Colonic mucosa (tissue), 4 donors: Measurements from ENCODE around the gene AQP5. TPM values are rescaled to one million over a fixed set of nuclear protein-coding genes. Genes with fewer than 3 reads are reported as not detected.

Experiments
- DNase-seq: peaks from one replicate; pipeline ENCODE4 v3.0.0-alpha.2; 2020
- H3K27ac ChIP-seq: fragments of 200-600 bp; one replicate; pipeline ENCODE4 v1.8.0; 2021
- H3K27me3 ChIP-seq: fragments of 200-600 bp; one replicate; pipeline ENCODE4 v1.8.0; 2021
- H3K36me3 ChIP-seq: fragments of 200-600 bp; one replicate; pipeline ENCODE4 v1.8.0; 2021
- H3K4me1 ChIP-seq: fragments of 200-600 bp; one replicate; pipeline ENCODE4 v1.8.0; 2021; ENCODE audit warnings: mild to moderate bottlenecking
- H3K4me3 ChIP-seq: fragments of 200-600 bp; one replicate; pipeline ENCODE4 v1.8.0; 2021
- H3K9ac ChIP-seq, 2 donors: one replicate each; pipeline ENCODE4 v1.7.0; 2013; ENCODE audit warnings: control low read depth in 2 of 2, low read depth in 2 of 2, low read length in 2 of 2
- H3K9me3 ChIP-seq: fragments of 200-600 bp; one replicate; pipeline ENCODE4 v1.8.0; 2021
- intact Hi-C: fragments of 100-400 bp; cut with DNase I; formaldehyde crosslinking; loops from one replicate; pipeline ENCODE4 v1.14.1; 2022
- total RNA-seq, 2 donors: library from RNA; stranded (reverse); fragmentation: NEBNext Ultra II Directional in 1 of 2; extraction: Animal tissue kit (Norgen Biotek cat#: 25700) in 1 of 2; gene quantifications; one replicate each; pipeline ENCODE4 v1.2.1, GENCODE V29; 2021
- TF ChIP-seq, protein P1 (sequence below): fragments of 200-600 bp; IDR thresholded peaks from one replicate; pipeline ENCODE4 v1.8.0; 2022; ENCODE audit warnings: antibody characterized with exemption, mild to moderate bottlenecking
- donor health status: healthy.
- donor health status: DM: no; HTN: no; CAD: no.
- donor health status: DM: no; HTN: no; CAD: no.

The AQP5 gene
- total RNA-seq, 2 donors from 2014 or later: not detected

DNA sequence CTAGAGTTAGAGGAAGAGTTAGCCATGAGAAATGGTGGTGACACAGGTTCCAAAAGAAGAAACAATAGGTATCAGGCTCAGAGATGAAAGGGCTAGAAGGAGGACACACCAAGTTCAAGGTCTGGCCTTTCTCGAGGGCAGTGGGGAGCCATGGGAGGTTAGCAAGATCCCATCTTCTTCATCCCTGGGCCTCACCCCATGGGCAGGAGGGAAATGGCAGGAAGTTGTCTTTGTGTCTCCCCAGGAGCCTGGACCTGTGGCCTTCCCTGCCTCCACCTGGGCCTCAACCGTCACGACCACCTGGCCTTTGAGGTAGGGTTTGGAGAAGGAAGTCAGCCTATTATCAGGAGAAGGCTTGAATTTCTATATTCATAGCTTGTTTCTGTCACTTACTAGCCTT is 17.0 kb upstream of the AQP5 start:
- Histone ChIP-seq H3K9ac (no peak overlapping the region), H3K4me3 (no peak overlapping the region), H3K4me1 (peaks cover 8% of the 10 kb centered on the region), H3K27ac (no peak overlapping the region), H3K36me3 (no peaks in the 10 kb centered on the region), H3K27me3 (no peaks in the 10 kb centered on the region), H3K9me3 (no peaks in the 10 kb centered on the region)
- no peak for DNase-seq
- intact Hi-C loops: no loop called here
- TF ChIP-seq, protein P1, sequence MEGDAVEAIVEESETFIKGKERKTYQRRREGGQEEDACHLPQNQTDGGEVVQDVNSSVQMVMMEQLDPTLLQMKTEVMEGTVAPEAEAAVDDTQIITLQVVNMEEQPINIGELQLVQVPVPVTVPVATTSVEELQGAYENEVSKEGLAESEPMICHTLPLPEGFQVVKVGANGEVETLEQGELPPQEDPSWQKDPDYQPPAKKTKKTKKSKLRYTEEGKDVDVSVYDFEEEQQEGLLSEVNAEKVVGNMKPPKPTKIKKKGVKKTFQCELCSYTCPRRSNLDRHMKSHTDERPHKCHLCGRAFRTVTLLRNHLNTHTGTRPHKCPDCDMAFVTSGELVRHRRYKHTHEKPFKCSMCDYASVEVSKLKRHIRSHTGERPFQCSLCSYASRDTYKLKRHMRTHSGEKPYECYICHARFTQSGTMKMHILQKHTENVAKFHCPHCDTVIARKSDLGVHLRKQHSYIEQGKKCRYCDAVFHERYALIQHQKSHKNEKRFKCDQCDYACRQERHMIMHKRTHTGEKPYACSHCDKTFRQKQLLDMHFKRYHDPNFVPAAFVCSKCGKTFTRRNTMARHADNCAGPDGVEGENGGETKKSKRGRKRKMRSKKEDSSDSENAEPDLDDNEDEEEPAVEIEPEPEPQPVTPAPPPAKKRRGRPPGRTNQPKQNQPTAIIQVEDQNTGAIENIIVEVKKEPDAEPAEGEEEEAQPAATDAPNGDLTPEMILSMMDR: no peak

DNA sequence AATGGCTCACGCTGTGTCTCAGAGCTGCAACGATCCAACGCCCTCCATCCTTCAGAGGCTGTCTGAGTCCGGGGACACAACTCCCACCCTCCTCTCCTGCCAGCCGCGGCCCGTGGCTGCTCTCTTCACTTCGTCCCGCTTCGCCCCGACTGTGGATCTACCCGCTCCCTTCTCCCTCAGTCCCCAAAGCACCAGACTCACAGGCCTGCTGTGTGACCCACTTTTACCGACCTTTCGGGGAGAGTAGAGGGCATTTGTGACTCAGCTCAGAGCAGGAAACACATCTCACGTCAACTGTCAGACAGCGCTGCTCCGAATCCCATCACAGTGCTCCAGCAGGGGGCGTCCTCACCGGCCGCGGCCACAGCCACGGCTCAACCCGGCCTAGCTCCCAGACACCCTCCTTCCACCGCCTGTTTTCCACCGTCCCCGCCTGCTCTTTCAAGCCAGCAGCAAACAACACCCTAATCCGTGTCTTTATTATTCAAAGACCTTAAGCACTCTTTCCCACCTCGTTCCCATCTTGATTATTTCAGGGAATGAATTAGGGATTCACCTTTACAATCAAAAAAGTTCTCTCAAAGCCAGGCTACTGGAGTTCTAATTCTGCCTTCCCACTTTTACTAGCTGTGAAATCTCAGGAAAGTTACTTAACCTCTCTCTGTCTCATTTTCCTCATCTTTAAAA is 16.1 kb upstream of the AQP5 start:
- TF ChIP-seq, protein P1: peak; percentile 84
- Histone ChIP-seq H3K4me3 (no peak overlapping the region), H3K36me3 (no peaks in the 10 kb centered on the region), H3K9me3 (no peaks in the 10 kb centered on the region), H3K27ac (peak overlapping the region; percentile 33), H3K27me3 (no peaks in the 10 kb centered on the region), H3K4me1 (peaks cover 8% of the 10 kb centered on the region), H3K9ac (peak overlapping the region; percentile 48 to 54)
- intact Hi-C loops: no loop called here
- peak; percentile 86 for DNase-seq

DNA sequence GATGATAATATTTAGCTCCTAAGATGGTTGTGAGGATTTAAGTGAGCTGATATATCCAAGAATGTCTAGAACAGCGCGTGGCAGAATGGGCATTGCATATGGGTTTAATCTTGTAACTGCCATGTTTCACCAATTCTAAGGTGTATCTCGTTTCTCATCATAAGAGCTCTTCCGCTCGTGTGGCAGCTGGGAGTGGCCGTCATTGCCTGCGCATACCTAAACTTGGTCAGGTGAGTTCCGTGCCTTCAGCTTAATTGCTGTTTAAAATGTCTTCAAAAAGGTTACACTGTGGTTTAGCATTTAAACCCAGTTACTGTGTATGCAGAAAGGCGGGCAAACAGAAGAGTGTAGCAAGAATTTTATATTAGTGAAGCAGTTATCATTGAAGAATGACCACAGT is 15.6 kb upstream of the AQP5 start:
- H3K4me3 ChIP-seq: no peak overlapping the region
- no peaks in the 10 kb centered on the region for H3K27me3 ChIP-seq
- H3K4me1 ChIP-seq: peaks cover 8% of the 10 kb centered on the region
- H3K27ac ChIP-seq: peak overlapping the region; percentile 33
- TF ChIP-seq, protein P1: no peak
- intact Hi-C loops: no loop called here
- H3K36me3 ChIP-seq: no peaks in the 10 kb centered on the region
- no peaks in the 10 kb centered on the region for H3K9me3 ChIP-seq
- peak; percentile 68 for DNase-seq
- peak overlapping the region in 1 of 2 donors; percentile 48 for H3K9ac ChIP-seq

DNA sequence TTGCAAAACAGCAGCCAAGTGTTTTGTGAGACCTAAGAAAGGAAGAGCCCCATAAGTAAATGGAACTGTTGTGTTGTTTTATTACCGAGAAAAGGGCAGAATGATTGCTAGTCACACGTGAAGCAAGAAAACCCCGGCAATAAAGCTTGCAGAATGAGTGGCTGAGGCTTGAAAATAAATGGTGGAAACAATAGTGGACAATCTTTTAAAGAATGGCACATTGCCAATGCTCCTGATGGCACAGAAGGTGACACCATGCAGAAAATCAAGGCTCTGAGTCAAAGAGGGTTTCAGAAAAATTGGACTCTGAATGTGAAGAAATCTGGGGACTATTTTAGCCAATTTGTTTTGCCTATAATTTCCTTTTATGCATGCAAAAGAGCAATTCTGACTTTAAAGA is 15.2 kb upstream of the AQP5 start:
- Histone ChIP-seq H3K36me3 (no peaks in the 10 kb centered on the region), H3K9ac (no peak overlapping the region), H3K4me3 (no peak overlapping the region), H3K4me1 (peaks cover 8% of the 10 kb centered on the region), H3K9me3 (no peaks in the 10 kb centered on the region), H3K27ac (peak overlapping the region; percentile 33), H3K27me3 (no peaks in the 10 kb centered on the region)
- intact Hi-C loops: no loop called here
- TF ChIP-seq, protein P1: no peak
- DNase-seq: no peak

DNA sequence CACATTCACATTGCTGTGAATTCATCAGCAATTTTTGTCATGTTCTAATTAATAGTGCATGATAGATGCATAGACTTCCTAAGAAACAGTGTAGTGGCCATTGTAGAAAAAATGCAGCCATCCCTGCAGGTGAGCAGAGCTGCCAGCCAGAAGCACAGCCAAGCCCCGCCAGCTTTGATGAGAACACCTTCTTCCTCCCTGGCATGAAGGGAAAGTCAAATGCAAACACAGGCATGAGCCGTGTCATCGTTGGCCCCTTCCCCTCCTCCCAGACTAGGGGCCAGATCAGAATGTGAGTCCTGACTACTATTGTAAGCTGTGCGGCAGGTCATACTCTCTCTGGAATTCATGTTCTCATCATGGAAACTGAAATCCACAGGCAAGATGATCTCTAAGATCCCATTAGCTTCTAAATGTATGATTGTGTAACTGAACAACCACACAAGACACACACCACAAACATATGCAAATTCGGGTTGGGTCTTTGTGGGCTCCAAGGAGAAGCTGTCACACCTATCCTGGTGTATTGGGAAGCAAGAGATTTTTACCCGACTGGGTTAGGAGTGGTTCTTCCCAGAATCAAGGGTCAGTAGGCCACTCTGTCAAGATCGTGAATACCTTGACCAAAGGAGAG is 14.0 kb upstream of the AQP5 start:
- DNase-seq: no peak
- no peak overlapping the region for H3K4me3 ChIP-seq
- H3K4me1 ChIP-seq: peaks cover 8% of the 10 kb centered on the region
- TF ChIP-seq, protein P1: no peak
- H3K36me3 ChIP-seq: no peaks in the 10 kb centered on the region
- no peaks in the 10 kb centered on the region for H3K9me3 ChIP-seq
- intact Hi-C loops: no loop called here
- H3K27me3 ChIP-seq: no peaks in the 10 kb centered on the region
- H3K27ac ChIP-seq: no peak overlapping the region
- no peak overlapping the region for H3K9ac ChIP-seq
